Measurements from ENCODE around the gene LYPD6. TPM values are rescaled to one million over a fixed set of nuclear protein-coding genes. Genes with fewer than 3 reads are reported as not detected.
A peak's percentile ranks its signal among the peaks of the same experiment; 100 is the strongest.

Gene LYPD6
- total and polyA plus RNA-seq, 2 donors (not counting 3 experiments of a cell fraction or from before 2014, with no cell fraction given) = 3.0 to 4.0 TPM

DNA sequence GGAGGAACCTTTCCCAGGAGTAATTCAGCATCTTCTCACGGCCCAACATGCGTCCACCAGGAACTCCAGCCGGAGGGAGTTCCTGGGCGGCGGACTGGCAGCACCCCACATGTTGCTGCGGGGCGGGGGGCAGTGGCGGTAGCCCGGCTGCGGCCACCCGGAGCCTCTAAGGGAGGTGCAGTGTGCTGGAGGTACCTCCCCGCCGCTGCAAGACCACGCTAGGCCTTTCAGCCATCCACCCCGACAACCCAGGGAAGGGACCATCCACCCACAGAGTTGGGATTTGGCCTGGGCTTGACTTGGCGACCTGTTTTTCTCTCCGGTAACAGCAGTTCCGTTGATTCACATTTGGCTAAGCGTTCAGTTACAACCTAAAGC lies 625 bp downstream of the LYPD6 start:
- BruUV-seq (replicated peaks) = no TSS peak
- Histone ChIP-seq H3K9ac (replicated peaks; ENCODE audit: extremely low read depth, insufficient read depth, low read length) (peak overlapping the region; percentile 51), H3K36me3 (ENCODE audit: control insufficient read depth in 2 of 2, extremely low read depth in 1 of 2, insufficient read depth in 2 of 2, low read length in 2 of 2) (no peaks in the 10 kb centered on the region), H3K9me1 (replicated peaks; ENCODE audit: control insufficient read depth, extremely low read depth, insufficient read depth, low read length) (no peaks in the 10 kb centered on the region), H4K20me1 (replicated peaks; ENCODE audit: control insufficient read depth, extremely low read depth, insufficient read depth, low read length) (no peaks in the 10 kb centered on the region), H3K4me1 (ENCODE audit: control insufficient read depth, extremely low read depth, insufficient read depth, low read length) (peaks cover 12% of the 10 kb centered on the region), H3K9me3 (replicated peaks; ENCODE audit: control insufficient read depth, insufficient read depth, low read length) (no peaks in the 10 kb centered on the region), H3K27ac (ENCODE audit: insufficient read depth, low read depth, low read length) (no peak overlapping the region), H3K79me2 (ENCODE audit: control insufficient read depth, insufficient read depth, low read length) (no peaks in the 10 kb centered on the region), H3K4me2 (ENCODE audit: insufficient read depth, low read length) (peak overlapping the region; percentile 73), H2AFZ (ENCODE audit: low read depth, low read length) (peak overlapping the region; percentile 89), H3K4me3 (replicated peaks in 1 of 3; ENCODE audit: insufficient read depth in 1 of 3, low read depth in 1 of 3, low read length in 3 of 3) (peak overlapping the region; percentile 78 to 89 (median 87)), H3K27me3 (ENCODE audit: control insufficient read depth in 2 of 2, insufficient read depth in 2 of 2, low read length in 2 of 2) (no peaks in the 10 kb centered on the region)
- no peak for TF ChIP-seq JUN (IDR thresholded peaks at IDR 0.05; ENCODE audit: borderline replicate concordance, insufficient read depth, insufficient read length, low read depth)
- no peak for TF ChIP-seq MYC (IDR thresholded peaks at IDR 0.05; ENCODE audit: low read depth, low read length)
- TF ChIP-seq POLR2A (IDR thresholded peaks at IDR 0.05; ENCODE audit: low read depth, low read length) = no peak
- FAIRE-seq (no peak), DNase-seq (ENCODE audit: low read depth, low spot score) (no peak)
- POLR2A ChIA-PET = no interaction called here
- dilution Hi-C loops (cut with MboI; ENCODE audit: extremely low pct_ligation_motif_present, low sequenced_read_pairs) = no loop called here
- intact Hi-C loops (cut with micrococcal nuclease) = loop anchor here (5.0 to 10.0 kb wide), 2 partner anchors 231 to 1904 kb away; no protein-coding TSS in a partner anchor
- CTCF ChIA-PET = interaction anchor here (1.5 to 2.7 kb wide), 3 partner anchors 35 to 314 kb away, joined by 3 to 18 read pairs (median 4); no protein-coding TSS in a partner anchor

DNA sequence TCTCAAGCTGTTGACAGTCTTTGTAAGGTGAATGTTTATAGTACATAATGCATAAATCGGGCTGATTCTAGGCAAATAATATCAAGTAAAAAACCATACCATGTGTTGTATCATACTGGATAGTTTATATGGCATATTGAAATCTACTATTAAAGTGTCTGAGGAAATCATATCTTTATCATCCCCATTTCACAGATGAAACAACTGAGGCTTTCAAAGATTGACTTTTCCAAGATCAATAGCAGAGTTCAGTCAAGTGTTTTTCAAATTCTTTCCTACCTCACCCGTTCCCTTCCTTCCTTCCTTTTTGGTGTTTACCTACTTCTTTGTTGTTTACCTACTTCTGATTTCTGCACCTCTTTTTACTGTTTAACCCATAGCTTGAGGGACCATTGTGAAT lies 2.0 kb downstream of the LYPD6 start:
- intact Hi-C loops (cut with micrococcal nuclease) = loop anchor here (5.0 to 10.0 kb wide), 2 partner anchors 230 to 1902 kb away; no protein-coding TSS in a partner anchor
- BruUV-seq (replicated peaks) = no TSS peak
- DNase-seq (ENCODE audit: low read depth, low spot score) (no peak), FAIRE-seq (no peak)
- Histone ChIP-seq H3K4me2 (ENCODE audit: insufficient read depth, low read length) (no peak overlapping the region), H3K4me1 (ENCODE audit: control insufficient read depth, extremely low read depth, insufficient read depth, low read length) (peaks cover 12% of the 10 kb centered on the region), H2AFZ (ENCODE audit: low read depth, low read length) (no peak overlapping the region), H3K4me3 (replicated peaks in 1 of 3; ENCODE audit: insufficient read depth in 1 of 3, low read depth in 1 of 3, low read length in 3 of 3) (no peak overlapping the region), H3K9ac (replicated peaks; ENCODE audit: extremely low read depth, insufficient read depth, low read length) (no peak overlapping the region), H3K36me3 (ENCODE audit: control insufficient read depth in 2 of 2, extremely low read depth in 1 of 2, insufficient read depth in 2 of 2, low read length in 2 of 2) (no peaks in the 10 kb centered on the region), H3K79me2 (ENCODE audit: control insufficient read depth, insufficient read depth, low read length) (no peaks in the 10 kb centered on the region), H3K27me3 (ENCODE audit: control insufficient read depth in 2 of 2, insufficient read depth in 2 of 2, low read length in 2 of 2) (no peaks in the 10 kb centered on the region), H3K9me3 (replicated peaks; ENCODE audit: control insufficient read depth, insufficient read depth, low read length) (no peaks in the 10 kb centered on the region), H3K9me1 (replicated peaks; ENCODE audit: control insufficient read depth, extremely low read depth, insufficient read depth, low read length) (no peaks in the 10 kb centered on the region), H4K20me1 (replicated peaks; ENCODE audit: control insufficient read depth, extremely low read depth, insufficient read depth, low read length) (no peaks in the 10 kb centered on the region), H3K27ac (ENCODE audit: insufficient read depth, low read depth, low read length) (no peak overlapping the region)
- POLR2A ChIA-PET = no interaction called here
- CTCF ChIA-PET = interaction anchor here (1.0 to 1.5 kb wide), 4 partner anchors 11 to 315 kb away, joined by 3 to 4 read pairs (median 4); no protein-coding TSS in a partner anchor
- TF ChIP-seq GATA2 (IDR thresholded peaks at IDR 0.05; ENCODE audit: insufficient read depth, insufficient read length, low read depth, low read length) (no peak), MYC (IDR thresholded peaks at IDR 0.05; ENCODE audit: low read depth, low read length) (no peak)
- dilution Hi-C loops (cut with MboI; ENCODE audit: extremely low pct_ligation_motif_present, low sequenced_read_pairs) = no loop called here

All from endothelial cell of umbilical vein (primary cell).